HUES48 (cell line): Measurements from ENCODE around the gene CENPA.
"Not testable (repeated sequence)": the region's sequence is repeated elsewhere in the genome, so short reads cannot be mapped to it uniquely, and the experiment has no call there.

ENCODE experiments used
- H3K27ac ChIP-seq: one replicate; pipeline ENCODE4 v1.7.0; 2013; ENCODE audit warnings: low read depth, low read length, inconsistent platforms
- H3K27me3 ChIP-seq: 2 replicates; pipeline ENCODE4 v1.6.1; 2013; ENCODE audit warnings: mild to moderate bottlenecking, low read length; ENCODE audit not compliant: control insufficient read depth, insufficient read depth
- H3K36me3 ChIP-seq: 2 replicates; pipeline ENCODE4 v1.6.1; 2013; ENCODE audit warnings: low read length; ENCODE audit not compliant: control insufficient read depth, insufficient read depth
- H3K4me1 ChIP-seq: 2 replicates; pipeline ENCODE4 v1.6.1; 2013; ENCODE audit warnings: mild to moderate bottlenecking, low read length; ENCODE audit not compliant: control insufficient read depth, insufficient read depth
- H3K4me3 ChIP-seq: 2 replicates; pipeline ENCODE4 v1.5.1; 2013; ENCODE audit warnings: mild to moderate bottlenecking, low read depth, low read length
- H3K9ac ChIP-seq: 2 replicates; pipeline ENCODE4 v1.6.1; 2013; ENCODE audit warnings: mild to moderate bottlenecking, low read depth, low read length, moderate library complexity
- H3K9me3 ChIP-seq: 2 replicates; pipeline ENCODE4 v1.6.1; 2013; ENCODE audit warnings: low read length; ENCODE audit not compliant: control insufficient read depth, insufficient read depth

CENPA gene

GRCh38 chr2:26814072-26814765 is 28.4 kb downstream of the CENPA start:
- H3K9me3 ChIP-seq, H3K4me3 ChIP-seq, H3K27ac ChIP-seq, H3K4me1 ChIP-seq, H3K27me3 ChIP-seq, H3K36me3 ChIP-seq, H3K9ac ChIP-seq: not testable (repeated sequence)

GRCh38 chr2:26816893-26817292 is 31.0 kb downstream of the CENPA start:
- no peak overlapping the region for H3K27ac ChIP-seq
- no peak overlapping the region for H3K4me3 ChIP-seq
- no peaks in the 10 kb centered on the region for H3K9me3 ChIP-seq
- no peak overlapping the region for H3K9ac ChIP-seq
- no peaks in the 10 kb centered on the region for H3K4me1 ChIP-seq
- H3K36me3 ChIP-seq: no peaks in the 10 kb centered on the region
- H3K27me3 ChIP-seq: no peaks in the 10 kb centered on the region

- Histone ChIP-seq H3K4me3 (no peak overlapping the region), H3K4me1 (no peaks in the 10 kb centered on the region), H3K36me3 (no peaks in the 10 kb centered on the region), H3K9me3 (no peaks in the 10 kb centered on the region), H3K27ac (no peak overlapping the region), H3K27me3 (no peaks in the 10 kb centered on the region), H3K9ac (no peak overlapping the region)
These were observed 32.4 kb downstream of the CENPA start for GRCh38 chr2:26818255-26818654.

- H3K36me3 ChIP-seq: no peaks in the 10 kb centered on the region
- H3K4me1 ChIP-seq: no peaks in the 10 kb centered on the region
- H3K9ac ChIP-seq: no peak overlapping the region
- H3K27ac ChIP-seq: no peak overlapping the region
- H3K9me3 ChIP-seq: no peaks in the 10 kb centered on the region
- H3K27me3 ChIP-seq: no peaks in the 10 kb centered on the region
- H3K4me3 ChIP-seq: no peak overlapping the region
These were observed 33.1 kb downstream of the CENPA start for GRCh38 chr2:26818972-26819371.

GRCh38 chr2:26820932-26821331 is 35.1 kb downstream of the CENPA start:
- Histone ChIP-seq H3K27me3 (no peaks in the 10 kb centered on the region), H3K4me1 (no peaks in the 10 kb centered on the region), H3K27ac (no peak overlapping the region), H3K4me3 (no peak overlapping the region), H3K9ac (no peak overlapping the region), H3K9me3 (no peaks in the 10 kb centered on the region), H3K36me3 (no peaks in the 10 kb centered on the region)

GRCh38 chr2:26822877-26823276 is 37.0 kb downstream of the CENPA start:
- H3K27me3 ChIP-seq: no peaks in the 10 kb centered on the region

GRCh38 chr2:26838121-26838906 is 52.5 kb downstream of the CENPA start:
- Histone ChIP-seq H3K27me3 (no peaks in the 10 kb centered on the region; the same call in 1 of the 2 replicates), H3K4me1 (no peaks in the 10 kb centered on the region), H3K36me3 (no peaks in the 10 kb centered on the region)

More at GRCh38 chr2:26822877-26823276, 37.0 kb downstream of the CENPA start:
- Histone ChIP-seq H3K36me3 (no peaks in the 10 kb centered on the region), H3K4me1 (no peaks in the 10 kb centered on the region), H3K9ac (no peak overlapping the region), H3K4me3 (no peak overlapping the region), H3K9me3 (no peaks in the 10 kb centered on the region), H3K27ac (no peak overlapping the region)

GRCh38 chr2:26840937-26841610 is 55.2 kb downstream of the CENPA start:
- Histone ChIP-seq H3K27me3 (peaks cover 16% of the 10 kb centered on the region), H3K9me3 (no peaks in the 10 kb centered on the region), H3K4me3 (no peak overlapping the region), H3K9ac (no peak overlapping the region), H3K4me1 (no peaks in the 10 kb centered on the region), H3K36me3 (no peaks in the 10 kb centered on the region), H3K27ac (no peak overlapping the region)

More at GRCh38 chr2:26838121-26838906, 52.5 kb downstream of the CENPA start:
- Histone ChIP-seq H3K9ac (no peak overlapping the region), H3K27ac (no peak overlapping the region), H3K4me3 (no peak overlapping the region), H3K9me3 (no peaks in the 10 kb centered on the region)

GRCh38 chr2:26843041-26843440 is 57.2 kb downstream of the CENPA start:
- H3K27ac ChIP-seq: no peak overlapping the region
- no peaks in the 10 kb centered on the region for H3K9me3 ChIP-seq
- H3K27me3 ChIP-seq: peaks cover 31% of the 10 kb centered on the region

More at GRCh38 chr2:26843041-26843440, 57.2 kb downstream of the CENPA start:
- no peak overlapping the region for H3K9ac ChIP-seq
- no peaks in the 10 kb centered on the region for H3K36me3 ChIP-seq
- no peak overlapping the region for H3K4me3 ChIP-seq
- peaks cover 4% of the 10 kb centered on the region; the same call in 1 of the 2 replicates for H3K4me1 ChIP-seq
